Hepatocyte (in vitro differentiated cells): ENCODE measurements around the gene SGMS1.

Experiments
- CTCF ChIP-seq: fragments of 200-600 bp; sonication (generic); IDR thresholded peaks from 2 replicates; pipeline ENCODE4 v1.5.1; 2016; ENCODE audit warnings: antibody characterized with exemption, mild to moderate bottlenecking; ENCODE audit not compliant: poor library complexity
- EZH2phosphoT487 ChIP-seq: fragments of 200-600 bp; sonication (generic); IDR thresholded peaks from one replicate; pipeline ENCODE4 v1.6.1; 2018; ENCODE audit warnings: antibody characterized with exemption, mild to moderate bottlenecking, low read depth, moderate library complexity; ENCODE audit not compliant: unreplicated experiment, severe bottlenecking

- no peak for TF ChIP-seq CTCF
- TF ChIP-seq EZH2phosphoT487: no peak
Measured at GRCh38 chr10:50420196-50420595, 203.6 kb downstream of the SGMS1 start.
